Keratinocyte (primary cell): Measurements from ENCODE around the gene FAM204A.

ENCODE experiments used
- EZH2 ChIP-seq: IDR thresholded peaks from one replicate; pipeline ENCODE4 v1.6.1; 2012; ENCODE audit warnings: inconsistent platforms, mild to moderate bottlenecking, low read length, moderate library complexity
- TF ChIP-seq, protein P1 (sequence below), 3 experiments: IDR thresholded peaks in 1 of 3; conservative IDR thresholded peaks in 1 of 3; optimal IDR thresholded peaks in 1 of 3; 2 replicates in 2 of 3; 3 replicates in 1 of 3; pipeline versions ENCODE3 to v1.5.1; 2011; ENCODE audit warnings: low read length in 3 of 3, mild to moderate bottlenecking in 3 of 3, moderate library complexity in 2 of 3, control low read depth in 1 of 3, inconsistent platforms in 1 of 3; ENCODE audit not compliant: insufficient read depth in 2 of 3; ENCODE audit errors: extremely low read depth in 1 of 3

GRCh38 chr10:118332948-118333710 lies 9.0 kb downstream of the FAM204A start:
- TF ChIP-seq, protein P1, sequence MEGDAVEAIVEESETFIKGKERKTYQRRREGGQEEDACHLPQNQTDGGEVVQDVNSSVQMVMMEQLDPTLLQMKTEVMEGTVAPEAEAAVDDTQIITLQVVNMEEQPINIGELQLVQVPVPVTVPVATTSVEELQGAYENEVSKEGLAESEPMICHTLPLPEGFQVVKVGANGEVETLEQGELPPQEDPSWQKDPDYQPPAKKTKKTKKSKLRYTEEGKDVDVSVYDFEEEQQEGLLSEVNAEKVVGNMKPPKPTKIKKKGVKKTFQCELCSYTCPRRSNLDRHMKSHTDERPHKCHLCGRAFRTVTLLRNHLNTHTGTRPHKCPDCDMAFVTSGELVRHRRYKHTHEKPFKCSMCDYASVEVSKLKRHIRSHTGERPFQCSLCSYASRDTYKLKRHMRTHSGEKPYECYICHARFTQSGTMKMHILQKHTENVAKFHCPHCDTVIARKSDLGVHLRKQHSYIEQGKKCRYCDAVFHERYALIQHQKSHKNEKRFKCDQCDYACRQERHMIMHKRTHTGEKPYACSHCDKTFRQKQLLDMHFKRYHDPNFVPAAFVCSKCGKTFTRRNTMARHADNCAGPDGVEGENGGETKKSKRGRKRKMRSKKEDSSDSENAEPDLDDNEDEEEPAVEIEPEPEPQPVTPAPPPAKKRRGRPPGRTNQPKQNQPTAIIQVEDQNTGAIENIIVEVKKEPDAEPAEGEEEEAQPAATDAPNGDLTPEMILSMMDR (optimal IDR thresholded peaks at IDR 0.05 in 1 of 3, IDR thresholded peaks at IDR 0.05 in 1 of 3, conservative IDR thresholded peaks at IDR 0.05 in 1 of 3; ENCODE audit: extremely low read depth in 1 of 3, insufficient read depth in 2 of 3, low read length in 3 of 3): no peak
- TF ChIP-seq EZH2: no peak
